Liver (tissue), 9 donors: ENCODE measurements around the gene KRTAP4-11. TPM values are rescaled to one million over a fixed set of nuclear protein-coding genes. Genes with fewer than 3 reads are reported as not detected.

Experiments
- DNase-seq: peaks from one replicate; pipeline ENCODE4 v3.0.0-alpha.2; 2017; ENCODE audit warnings: low spot score
- H3K27ac ChIP-seq, 2 donors: one replicate each; pipeline ENCODE4 v1.7.0; 2013; ENCODE audit warnings: inconsistent platforms in 2 of 2, low read length in 2 of 2, control low read depth in 1 of 2, low read depth in 1 of 2, mild to moderate bottlenecking in 1 of 2
- H3K27me3 ChIP-seq, 4 donors: one replicate each; pipeline versions ENCODE4 v1.6.1 to v1.7.0; 2013; ENCODE audit warnings: low read length in 3 of 4, inconsistent platforms in 1 of 4, mild to moderate bottlenecking in 1 of 4, moderate library complexity in 1 of 4; ENCODE audit not compliant: control insufficient read depth in 4 of 4, insufficient read depth in 4 of 4
- H3K36me3 ChIP-seq, 4 donors: one replicate each; pipeline versions ENCODE4 v1.6.1 to v1.7.0; 2013; ENCODE audit warnings: low read length in 3 of 4, mild to moderate bottlenecking in 3 of 4, low read depth in 1 of 4, moderate library complexity in 1 of 4; ENCODE audit not compliant: control insufficient read depth in 4 of 4, insufficient read depth in 3 of 4
- H3K4me1 ChIP-seq, 4 donors: one replicate each; pipeline versions ENCODE4 v1.6.1 to v1.7.0; 2013; ENCODE audit warnings: low read length in 3 of 4, mild to moderate bottlenecking in 3 of 4, moderate library complexity in 1 of 4; ENCODE audit not compliant: control insufficient read depth in 4 of 4, insufficient read depth in 4 of 4
- H3K4me3 ChIP-seq, 3 donors: one replicate each; pipeline versions ENCODE4 v1.6.1 to v1.7.0; 2013; ENCODE audit warnings: low read length in 3 of 3, control low read depth in 1 of 3, low read depth in 1 of 3, mild to moderate bottlenecking in 1 of 3
- H3K9ac ChIP-seq, 2 donors: one replicate each; pipeline ENCODE4 v1.7.0; 2013; ENCODE audit warnings: low read length in 2 of 2, mild to moderate bottlenecking in 2 of 2, moderate library complexity in 2 of 2, control low read depth in 1 of 2, low read depth in 1 of 2
- H3K9me3 ChIP-seq, 4 donors: one replicate each; pipeline versions ENCODE4 v1.6.1 to v1.7.0; 2013; ENCODE audit warnings: low read length in 3 of 4; ENCODE audit not compliant: control insufficient read depth in 4 of 4
- CTCF ChIP-seq: fragments of 150-350 bp; IDR thresholded peaks from 2 replicates; pipeline ENCODE4 v1.5.1; 2017; ENCODE audit warnings: improper control_type of control experiment, low read depth, low read length; ENCODE audit not compliant: missing input control
- EGR1 ChIP-seq, 2 donors: IDR thresholded peaks; 2 replicates each; pipeline ENCODE4 v1.6.1; 2016 to 2018; ENCODE audit warnings: antibody characterized with exemption in 2 of 2, low read depth in 2 of 2
- FOXA1 ChIP-seq: IDR thresholded peaks from 2 replicates; pipeline ENCODE4 v1.6.1; 2016; ENCODE audit warnings: antibody characterized with exemption
- FOXA2 ChIP-seq: IDR thresholded peaks from 2 replicates; pipeline ENCODE4 v1.6.1; 2016; ENCODE audit warnings: antibody characterized with exemption
- GABPA ChIP-seq, 2 donors: IDR thresholded peaks in 1 of 2; conservative IDR thresholded peaks in 1 of 2; 2 replicates each; pipeline ENCODE4 v1.6.1; 2016; ENCODE audit warnings: antibody characterized with exemption in 2 of 2, mild to moderate bottlenecking in 1 of 2, moderate library complexity in 1 of 2
- HNF4A ChIP-seq, 2 donors: conservative IDR thresholded peaks; 2 replicates each; pipeline ENCODE4 v1.6.1; 2016; ENCODE audit warnings: antibody characterized with exemption in 2 of 2, mild to moderate bottlenecking in 2 of 2
- HNF4G ChIP-seq: IDR thresholded peaks from 2 replicates; pipeline ENCODE4 v1.6.1; 2016; ENCODE audit warnings: antibody characterized with exemption
- JUND ChIP-seq, 2 donors: IDR thresholded peaks; 2 replicates each; pipeline ENCODE4 v1.6.1; 2016; ENCODE audit warnings: antibody characterized with exemption in 2 of 2
- MAX ChIP-seq: IDR thresholded peaks from 2 replicates; pipeline ENCODE4 v1.6.1; 2016; ENCODE audit warnings: antibody characterized with exemption
- NR2F2 ChIP-seq: IDR thresholded peaks from 2 replicates; pipeline ENCODE4 v1.6.1; 2016; ENCODE audit warnings: antibody characterized with exemption
- RAD21 ChIP-seq, 2 donors: IDR thresholded peaks; 2 replicates each; pipeline ENCODE4 v1.6.1; 2016; ENCODE audit warnings: antibody characterized with exemption in 2 of 2, mild to moderate bottlenecking in 2 of 2
- REST ChIP-seq: IDR thresholded peaks from 2 replicates; pipeline ENCODE4 v1.6.1; 2016; ENCODE audit warnings: antibody characterized with exemption, mild to moderate bottlenecking
- RXRA ChIP-seq, 2 donors: IDR thresholded peaks; 2 replicates each; pipeline ENCODE4 v1.6.1; 2017 to 2018; ENCODE audit warnings: antibody characterized with exemption in 2 of 2, mild to moderate bottlenecking in 1 of 2
- SP1 ChIP-seq: IDR thresholded peaks from 2 replicates; pipeline ENCODE4 v1.6.1; 2018; ENCODE audit warnings: antibody characterized with exemption, mild to moderate bottlenecking
- TAF1 ChIP-seq: conservative IDR thresholded peaks from 2 replicates; pipeline ENCODE4 v1.6.1; 2016; ENCODE audit warnings: antibody characterized with exemption, mild to moderate bottlenecking
- YY1 ChIP-seq: IDR thresholded peaks from 2 replicates; pipeline ENCODE4 v1.6.1; 2016; ENCODE audit warnings: antibody characterized with exemption, mild to moderate bottlenecking
- ZBTB33 ChIP-seq: IDR thresholded peaks from 2 replicates; pipeline ENCODE4 v1.6.1; 2016; ENCODE audit warnings: antibody characterized with exemption
- WGBS: extraction: QIAGEN DNeasy Blood & Tissue Kit; methylation state at CpG from one replicate; pipeline ENCODE4 v1.1.7; 2013; 5-methylcytosine and 5-hydroxymethylcytosine counted together
- polyA plus RNA-seq, 2 donors: library from polyadenylated mRNA; stranded (reverse) in 1 of 2; unstranded in 1 of 2; fragments of 200-250 nt in 1 of 2; fragments of >200 nt in 1 of 2; fragmentation: Nextera tagmentation in 1 of 2; extraction: Ambion mirVana in 1 of 2; gene quantifications; one replicate each; pipeline versions ENCODE4 v1.2.1 to v1.2.3, GENCODE V29; 2013 to 2015
- total RNA-seq, 2 donors: library from RNA; depleted of rRNA; stranded (reverse); fragments of >200 nt; gene quantifications; one replicate each; pipeline ENCODE4 v1.2.3, GENCODE V29; 2014
- TF ChIP-seq, protein P1 (sequence below): IDR thresholded peaks from 2 replicates; pipeline ENCODE4 v1.6.1; 2016; ENCODE audit warnings: antibody characterized with exemption
- donor health status: healthy.
- donor health status: healthy.
- donor health status: healthy.
- donor health status: healthy.
- donor health status: healthy.

Gene KRTAP4-11
- total and polyA plus RNA-seq, 4 donors: not detected

DNA sequence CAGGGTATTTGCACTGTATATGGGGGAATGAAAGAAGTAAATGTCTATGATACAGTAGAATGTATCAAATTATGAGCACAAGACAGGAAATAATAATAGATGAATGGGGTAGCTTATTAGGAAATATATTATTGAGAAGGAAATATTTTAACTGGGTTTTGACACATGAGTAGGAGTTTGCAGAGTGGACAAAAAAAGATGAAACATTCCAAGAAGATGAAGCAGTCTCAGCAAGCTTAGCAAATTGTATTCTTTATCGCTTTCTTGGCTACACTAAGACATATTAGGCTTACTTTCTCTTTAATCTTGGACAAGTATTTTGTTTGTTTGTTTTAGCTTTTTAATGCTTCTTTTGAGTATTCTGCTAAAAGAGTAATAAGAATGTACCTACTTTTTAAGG, 14.3 kb downstream of the KRTAP4-11 start:
- no peaks in the 10 kb centered on the region for H3K36me3 ChIP-seq
- DNase-seq: no peak
- 87% methylated on average over 1 of the region's 1 CpG for WGBS
- no peak overlapping the region for H3K4me3 ChIP-seq
- H3K27ac ChIP-seq: no peak overlapping the region
- H3K4me1 ChIP-seq: no peaks in the 10 kb centered on the region
- no peaks in the 10 kb centered on the region for H3K27me3 ChIP-seq
- no peak overlapping the region for H3K9ac ChIP-seq
- no peak for TF ChIP-seq ZBTB33
- no peak for TF ChIP-seq REST
- TF ChIP-seq FOXA2: no peak
- TF ChIP-seq HNF4G: no peak
- TF ChIP-seq, protein P1, sequence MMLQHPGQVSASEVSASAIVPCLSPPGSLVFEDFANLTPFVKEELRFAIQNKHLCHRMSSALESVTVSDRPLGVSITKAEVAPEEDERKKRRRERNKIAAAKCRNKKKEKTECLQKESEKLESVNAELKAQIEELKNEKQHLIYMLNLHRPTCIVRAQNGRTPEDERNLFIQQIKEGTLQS: no peak
- TF ChIP-seq GABPA (IDR thresholded peaks at IDR 0.05 in 1 of 2, conservative IDR thresholded peaks at IDR 0.05 in 1 of 2): no peak
- TF ChIP-seq HNF4A (conservative IDR thresholded peaks at IDR 0.05): no peak
- TF ChIP-seq RXRA (IDR thresholded peaks at IDR 0.05): no peak
- TF ChIP-seq JUND (IDR thresholded peaks at IDR 0.05): no peak
- TF ChIP-seq FOXA1: no peak
- TF ChIP-seq NR2F2: no peak
- no peak for TF ChIP-seq SP1
- TF ChIP-seq MAX: no peak
- TF ChIP-seq TAF1: no peak
- TF ChIP-seq CTCF: no peak
- TF ChIP-seq RAD21 (IDR thresholded peaks at IDR 0.05): no peak
- no peak for TF ChIP-seq YY1
- TF ChIP-seq EGR1 (IDR thresholded peaks at IDR 0.05; ENCODE audit: low read depth in 2 of 2): no peak
- no peaks in the 10 kb centered on the region for H3K9me3 ChIP-seq
